ENCODE data around the gene ZNF76. TPM values are rescaled to one million over a fixed set of nuclear protein-coding genes. Genes with fewer than 3 reads are reported as not detected.

The ZNF76 gene
- total RNA-seq, 2 donors from 2014 or later, result 39.5 to 75.5 TPM

- Histone ChIP-seq H3K27me3 (replicated peaks; ENCODE audit: insufficient read depth) (no peaks in the 10 kb centered on the region), H3K4me1 (replicated peaks) (no peaks in the 10 kb centered on the region), H3K4me3 (no peak overlapping the region), H3K9me3 (no peaks in the 10 kb centered on the region), H3K27ac (no peak overlapping the region), H3K36me3 (peaks cover 4 to 24% of the 10 kb centered on the region in 2 donors)
- TF ChIP-seq POLR2A (IDR thresholded peaks at IDR 0.05) (no peak), CTCF (IDR thresholded peaks at IDR 0.05) (no peak), POLR2AphosphoS5 (IDR thresholded peaks at IDR 0.05) (no peak)
- intact Hi-C loops (cut with DNase I), result no loop called here
- WGBS, result 72% methylated on average over 4 of the region's 4 CpGs
- no peak for DNase-seq (ENCODE audit: low spot score)
These were observed 29.3 kb downstream of the ZNF76 start for GRCh38 chr6:35288834-35289233.

DNA sequence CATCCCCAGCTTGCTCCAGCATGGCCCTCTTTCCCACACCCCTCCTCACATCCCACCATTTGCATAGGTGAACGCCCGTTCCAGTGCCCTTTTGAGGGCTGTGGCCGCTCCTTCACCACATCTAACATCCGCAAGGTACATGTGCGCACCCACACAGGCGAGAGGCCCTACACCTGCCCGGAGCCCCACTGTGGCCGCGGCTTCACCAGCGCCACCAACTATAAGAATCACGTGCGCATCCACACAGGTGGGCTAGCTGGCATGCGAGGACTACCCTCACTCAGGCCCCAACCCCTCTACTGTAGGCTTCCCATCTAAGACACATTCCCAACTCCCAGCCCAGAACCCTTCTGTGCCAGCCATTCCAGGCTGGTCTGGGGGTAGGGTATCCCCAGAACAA, 32.0 kb downstream of the ZNF76 start:
- Histone ChIP-seq H3K27ac (no peak overlapping the region), H3K36me3 (peaks cover 4 to 27% of the 10 kb centered on the region in 2 donors), H3K9me3 (no peaks in the 10 kb centered on the region), H3K27me3 (replicated peaks; ENCODE audit: insufficient read depth) (no peaks in the 10 kb centered on the region), H3K4me1 (replicated peaks) (no peaks in the 10 kb centered on the region), H3K4me3 (no peak overlapping the region)
- intact Hi-C loops (cut with DNase I), result loop anchor here (5.0 kb wide), 1 partner anchor 161 kb away; the partner anchor contains the start of gene FANCE
- no peak for TF ChIP-seq POLR2AphosphoS5 (IDR thresholded peaks at IDR 0.05)
- TF ChIP-seq POLR2A (IDR thresholded peaks at IDR 0.05), result no peak
- TF ChIP-seq CTCF (IDR thresholded peaks at IDR 0.05), result no peak
- 89% methylated on average over 13 of the region's 13 CpGs for WGBS
- no peak for DNase-seq (ENCODE audit: low spot score)

DNA sequence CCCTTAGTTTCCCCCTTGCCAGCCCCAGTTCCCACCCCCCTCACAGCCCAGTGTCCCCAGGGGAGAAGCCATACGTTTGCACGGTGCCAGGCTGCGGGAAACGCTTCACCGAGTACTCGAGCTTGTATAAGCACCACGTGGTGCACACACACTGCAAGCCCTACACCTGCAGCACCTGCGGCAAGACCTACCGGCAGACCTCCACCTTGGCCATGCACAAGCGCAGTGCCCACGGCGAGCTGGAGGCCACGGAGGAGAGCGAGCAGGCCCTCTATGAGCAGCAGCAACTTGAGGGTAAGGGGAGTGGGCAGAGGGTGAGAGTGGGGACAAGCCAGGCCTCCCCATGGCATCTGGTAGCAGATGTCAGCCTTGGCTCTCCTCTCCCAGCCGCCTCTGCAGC, 33.0 kb downstream of the ZNF76 start:
- Histone ChIP-seq H3K9me3 (no peaks in the 10 kb centered on the region), H3K4me3 (no peak overlapping the region), H3K4me1 (replicated peaks) (no peaks in the 10 kb centered on the region), H3K27ac (no peak overlapping the region), H3K27me3 (replicated peaks; ENCODE audit: insufficient read depth) (no peaks in the 10 kb centered on the region), H3K36me3 (peaks cover 4 to 27% of the 10 kb centered on the region in 2 donors)
- intact Hi-C loops (cut with DNase I), result loop anchor here (5.0 kb wide), 1 partner anchor 160 kb away; the partner anchor contains the start of gene FANCE
- TF ChIP-seq POLR2AphosphoS5 (IDR thresholded peaks at IDR 0.05) (no peak), CTCF (IDR thresholded peaks at IDR 0.05) (no peak), POLR2A (IDR thresholded peaks at IDR 0.05) (no peak)
- no peak for DNase-seq (ENCODE audit: low spot score)
- 71% methylated on average over 15 of the region's 15 CpGs for WGBS

DNA sequence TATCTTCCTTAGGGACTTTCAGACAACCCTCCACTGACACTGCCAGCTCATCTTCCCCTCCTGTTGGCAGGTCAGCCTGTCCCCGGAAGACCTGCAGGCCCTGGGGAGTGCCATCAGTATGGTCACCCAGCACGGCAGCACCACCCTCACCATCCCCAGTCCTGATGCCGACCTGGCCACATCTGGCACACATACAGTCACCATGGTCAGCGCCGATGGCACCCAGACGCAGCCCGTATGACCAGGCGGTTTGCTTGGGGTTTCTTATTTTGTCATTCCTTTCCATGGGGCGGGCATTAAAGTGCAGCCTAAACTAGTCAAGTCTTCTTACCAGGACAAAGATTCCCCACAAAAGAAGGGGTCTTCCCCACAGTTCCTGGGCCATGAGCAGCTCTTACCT, 34.1 kb downstream of the ZNF76 start:
- intact Hi-C loops (cut with DNase I), result loop anchor here (5.0 kb wide), 1 partner anchor 159 kb away; the partner anchor contains the start of gene FANCE
- H3K36me3 ChIP-seq, result peaks cover 0 to 27% of the 10 kb centered on the region in 2 donors
- 94% methylated on average over 9 of the region's 9 CpGs for WGBS

More for the DNA sequence above, 34.1 kb downstream of the ZNF76 start:
- no peak overlapping the region for H3K4me3 ChIP-seq
- TF ChIP-seq POLR2A (IDR thresholded peaks at IDR 0.05) (no peak), POLR2AphosphoS5 (IDR thresholded peaks at IDR 0.05) (no peak), CTCF (IDR thresholded peaks at IDR 0.05) (no peak)
- H3K4me1 ChIP-seq (replicated peaks), result no peaks in the 10 kb centered on the region
- no peak for DNase-seq (ENCODE audit: low spot score)
- no peaks in the 10 kb centered on the region for H3K27me3 ChIP-seq (replicated peaks; ENCODE audit: insufficient read depth)
- H3K9me3 ChIP-seq, result no peaks in the 10 kb centered on the region
- no peak overlapping the region for H3K27ac ChIP-seq
